ENCODE results near the gene RTN4IP1. TPM values are rescaled to one million over a fixed set of nuclear protein-coding genes. Genes with fewer than 3 reads are reported as not detected.

The RTN4IP1 gene
- total RNA-seq, 1 experiment from 2014 or later, result 19.2 TPM

DNA sequence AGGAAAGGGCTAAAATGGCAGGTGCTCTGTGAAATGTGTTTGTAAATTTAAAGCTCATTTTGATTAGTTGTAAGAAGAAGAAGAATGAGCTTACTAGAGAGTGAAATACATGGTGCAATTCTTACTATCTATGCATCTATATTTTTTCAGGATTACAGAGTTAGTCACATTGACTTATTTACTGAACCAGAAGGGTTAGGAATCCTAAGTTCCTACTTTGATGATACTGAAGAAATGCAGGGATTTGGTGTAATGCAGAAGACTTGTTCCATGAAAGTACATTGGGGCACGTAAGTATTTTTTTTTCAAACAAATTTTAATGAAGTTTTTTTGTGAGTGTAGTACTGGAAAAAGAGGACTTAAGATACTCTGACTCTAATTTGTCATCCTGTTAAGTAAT, 99.3 kb downstream of the RTN4IP1 start (continued):
- TF ChIP-seq, protein P1, sequence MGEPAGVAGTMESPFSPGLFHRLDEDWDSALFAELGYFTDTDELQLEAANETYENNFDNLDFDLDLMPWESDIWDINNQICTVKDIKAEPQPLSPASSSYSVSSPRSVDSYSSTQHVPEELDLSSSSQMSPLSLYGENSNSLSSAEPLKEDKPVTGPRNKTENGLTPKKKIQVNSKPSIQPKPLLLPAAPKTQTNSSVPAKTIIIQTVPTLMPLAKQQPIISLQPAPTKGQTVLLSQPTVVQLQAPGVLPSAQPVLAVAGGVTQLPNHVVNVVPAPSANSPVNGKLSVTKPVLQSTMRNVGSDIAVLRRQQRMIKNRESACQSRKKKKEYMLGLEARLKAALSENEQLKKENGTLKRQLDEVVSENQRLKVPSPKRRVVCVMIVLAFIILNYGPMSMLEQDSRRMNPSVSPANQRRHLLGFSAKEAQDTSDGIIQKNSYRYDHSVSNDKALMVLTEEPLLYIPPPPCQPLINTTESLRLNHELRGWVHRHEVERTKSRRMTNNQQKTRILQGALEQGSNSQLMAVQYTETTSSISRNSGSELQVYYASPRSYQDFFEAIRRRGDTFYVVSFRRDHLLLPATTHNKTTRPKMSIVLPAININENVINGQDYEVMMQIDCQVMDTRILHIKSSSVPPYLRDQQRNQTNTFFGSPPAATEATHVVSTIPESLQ (CRISPR knock-in tag; IDR thresholded peaks at IDR 0.05), result no peak
- no peak for TF ChIP-seq ELF4 (CRISPR knock-in tag; IDR thresholded peaks at IDR 0.05; ENCODE audit: low read depth)

DNA sequence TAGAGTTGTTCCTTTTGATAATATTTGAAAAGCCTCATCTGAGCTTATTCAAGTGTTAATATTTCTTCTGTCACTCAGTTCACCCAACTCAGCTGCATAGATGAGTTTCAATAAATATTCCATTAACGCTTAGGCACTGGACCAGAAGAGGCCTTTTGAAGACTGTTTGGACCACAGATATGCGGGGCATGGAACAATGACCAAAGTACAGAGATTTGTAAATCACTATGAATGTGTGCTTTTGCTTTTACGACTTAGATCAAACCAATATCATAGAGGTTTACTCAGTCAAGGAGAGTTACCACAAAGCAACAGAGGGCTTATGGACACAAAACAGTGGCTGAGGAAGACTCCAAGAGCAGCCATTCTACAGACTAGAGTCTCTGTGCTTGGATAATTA, 99.9 kb downstream of the RTN4IP1 start:
- H3K9me3 Mint-ChIP-seq, result no peaks in the 10 kb centered on the region
- ATAC-seq, result no peak
- no peak overlapping the region for H3K27ac Mint-ChIP-seq
- peaks cover 13% of the 10 kb centered on the region for H3K4me1 Mint-ChIP-seq
- no peaks in the 10 kb centered on the region for H3K27me3 Mint-ChIP-seq (ENCODE audit: low read depth)
- TF ChIP-seq FOXP1 (CRISPR knock-in tag; IDR thresholded peaks at IDR 0.05; ENCODE audit: borderline replicate concordance), result no peak
- TF ChIP-seq TCF7 (CRISPR knock-in tag; IDR thresholded peaks at IDR 0.05; ENCODE audit: low read depth), result no peak
- no peak for TF ChIP-seq GTF2I (CRISPR knock-in tag; conservative IDR thresholded peaks at IDR 0.05)
- TF ChIP-seq CREM (CRISPR knock-in tag; IDR thresholded peaks at IDR 0.05), result no peak
- TF ChIP-seq, protein P2, sequence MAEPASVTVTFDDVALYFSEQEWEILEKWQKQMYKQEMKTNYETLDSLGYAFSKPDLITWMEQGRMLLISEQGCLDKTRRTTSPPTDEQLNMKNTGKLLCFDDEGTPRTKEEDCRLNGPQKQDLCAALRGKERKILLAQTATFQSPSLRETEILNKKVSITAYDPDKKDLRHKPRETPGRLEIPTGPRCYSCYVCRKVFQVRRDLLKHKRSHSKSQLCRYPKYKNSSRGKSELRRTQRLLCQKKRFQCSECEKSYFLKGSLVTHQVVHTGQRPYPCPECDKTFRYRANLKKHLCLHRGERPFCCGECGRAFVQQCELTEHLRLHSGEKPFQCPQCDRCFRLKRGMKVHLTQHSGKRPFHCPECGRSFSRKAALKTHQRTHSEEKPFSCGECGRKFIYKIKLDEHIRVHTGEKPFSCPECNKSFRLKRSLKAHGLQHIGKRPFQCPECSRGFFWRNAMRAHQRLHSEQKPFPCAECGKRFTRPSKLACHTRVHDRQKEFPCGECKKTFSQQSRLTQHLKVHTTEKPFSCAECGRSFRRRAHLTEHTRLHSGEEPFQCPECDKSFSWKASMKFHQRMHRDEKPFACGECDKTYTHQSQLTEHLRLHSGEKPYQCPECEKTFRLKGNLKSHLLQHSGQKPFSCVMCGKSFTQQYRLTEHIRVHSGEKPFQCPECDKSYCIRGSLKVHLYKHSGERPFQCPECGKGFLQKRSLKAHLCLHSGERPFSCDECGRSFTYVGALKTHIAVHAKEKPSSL (CRISPR knock-in tag; conservative IDR thresholded peaks at IDR 0.05), result no peak
- no peak for TF ChIP-seq ETV6 (CRISPR knock-in tag; IDR thresholded peaks at IDR 0.05)
- TF ChIP-seq FOXJ3 (CRISPR knock-in tag; IDR thresholded peaks at IDR 0.05; ENCODE audit: borderline replicate concordance), result no peak
- TF ChIP-seq JAZF1 (CRISPR knock-in tag; IDR thresholded peaks at IDR 0.05), result no peak
- no peak for TF ChIP-seq GRHL2 (CRISPR knock-in tag; IDR thresholded peaks at IDR 0.05; ENCODE audit: insufficient replicate concordance, severe bottlenecking)
- TF ChIP-seq FOXK1 (CRISPR knock-in tag; IDR thresholded peaks at IDR 0.05), result no peak
- TF ChIP-seq, protein P3, sequence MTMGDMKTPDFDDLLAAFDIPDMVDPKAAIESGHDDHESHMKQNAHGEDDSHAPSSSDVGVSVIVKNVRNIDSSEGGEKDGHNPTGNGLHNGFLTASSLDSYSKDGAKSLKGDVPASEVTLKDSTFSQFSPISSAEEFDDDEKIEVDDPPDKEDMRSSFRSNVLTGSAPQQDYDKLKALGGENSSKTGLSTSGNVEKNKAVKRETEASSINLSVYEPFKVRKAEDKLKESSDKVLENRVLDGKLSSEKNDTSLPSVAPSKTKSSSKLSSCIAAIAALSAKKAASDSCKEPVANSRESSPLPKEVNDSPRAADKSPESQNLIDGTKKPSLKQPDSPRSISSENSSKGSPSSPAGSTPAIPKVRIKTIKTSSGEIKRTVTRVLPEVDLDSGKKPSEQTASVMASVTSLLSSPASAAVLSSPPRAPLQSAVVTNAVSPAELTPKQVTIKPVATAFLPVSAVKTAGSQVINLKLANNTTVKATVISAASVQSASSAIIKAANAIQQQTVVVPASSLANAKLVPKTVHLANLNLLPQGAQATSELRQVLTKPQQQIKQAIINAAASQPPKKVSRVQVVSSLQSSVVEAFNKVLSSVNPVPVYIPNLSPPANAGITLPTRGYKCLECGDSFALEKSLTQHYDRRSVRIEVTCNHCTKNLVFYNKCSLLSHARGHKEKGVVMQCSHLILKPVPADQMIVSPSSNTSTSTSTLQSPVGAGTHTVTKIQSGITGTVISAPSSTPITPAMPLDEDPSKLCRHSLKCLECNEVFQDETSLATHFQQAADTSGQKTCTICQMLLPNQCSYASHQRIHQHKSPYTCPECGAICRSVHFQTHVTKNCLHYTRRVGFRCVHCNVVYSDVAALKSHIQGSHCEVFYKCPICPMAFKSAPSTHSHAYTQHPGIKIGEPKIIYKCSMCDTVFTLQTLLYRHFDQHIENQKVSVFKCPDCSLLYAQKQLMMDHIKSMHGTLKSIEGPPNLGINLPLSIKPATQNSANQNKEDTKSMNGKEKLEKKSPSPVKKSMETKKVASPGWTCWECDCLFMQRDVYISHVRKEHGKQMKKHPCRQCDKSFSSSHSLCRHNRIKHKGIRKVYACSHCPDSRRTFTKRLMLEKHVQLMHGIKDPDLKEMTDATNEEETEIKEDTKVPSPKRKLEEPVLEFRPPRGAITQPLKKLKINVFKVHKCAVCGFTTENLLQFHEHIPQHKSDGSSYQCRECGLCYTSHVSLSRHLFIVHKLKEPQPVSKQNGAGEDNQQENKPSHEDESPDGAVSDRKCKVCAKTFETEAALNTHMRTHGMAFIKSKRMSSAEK (CRISPR knock-in tag; IDR thresholded peaks at IDR 0.05; ENCODE audit: borderline replicate concordance), result no peak
- no peak overlapping the region for H3K4me3 Mint-ChIP-seq
- no peak for DNase-seq (ENCODE audit: low spot score)
- ChIA-PET POLR2A (interaction anchor here (0.6 kb wide), 1 partner anchor 764 kb away, joined by 3 read pairs; no protein-coding TSS in a partner anchor), CTCF (no interaction called here)
- no peaks in the 10 kb centered on the region for H3K36me3 Mint-ChIP-seq

DNA sequence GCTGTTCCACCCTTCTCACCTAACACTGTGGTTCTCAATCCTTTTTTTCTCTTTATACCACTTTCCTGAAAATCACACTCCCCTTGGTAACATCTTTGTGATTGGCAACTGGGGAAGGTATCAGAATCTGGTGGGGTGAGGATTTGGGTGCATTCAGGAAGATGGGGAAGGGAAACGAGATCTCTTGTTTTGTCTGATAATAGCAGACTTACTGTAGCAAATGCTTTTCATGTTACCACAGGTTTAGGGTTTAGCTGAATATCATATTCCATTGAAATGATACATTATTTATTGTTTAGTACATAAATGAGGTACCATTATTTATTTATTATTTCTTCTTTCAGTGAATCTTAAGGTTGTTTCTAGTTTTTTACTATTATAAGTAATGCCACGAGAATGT, 100.8 kb downstream of the RTN4IP1 start:
- no peak for ATAC-seq
- CTCF ChIA-PET, result no interaction called here
- TF ChIP-seq, protein P4, sequence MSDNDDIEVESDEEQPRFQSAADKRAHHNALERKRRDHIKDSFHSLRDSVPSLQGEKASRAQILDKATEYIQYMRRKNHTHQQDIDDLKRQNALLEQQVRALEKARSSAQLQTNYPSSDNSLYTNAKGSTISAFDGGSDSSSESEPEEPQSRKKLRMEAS (CRISPR knock-in tag; IDR thresholded peaks at IDR 0.05), result no peak
- no peak for TF ChIP-seq KAT7 (CRISPR knock-in tag; IDR thresholded peaks at IDR 0.05; ENCODE audit: borderline replicate concordance)
- TF ChIP-seq CREB1 (CRISPR knock-in tag; IDR thresholded peaks at IDR 0.05), result no peak
- Mint-ChIP-seq H3K4me3 (no peak overlapping the region), H3K9me3 (no peaks in the 10 kb centered on the region), H3K36me3 (no peaks in the 10 kb centered on the region), H3K27ac (peak overlapping the region; percentile 71; the same call in 1 of the 2 replicates), H3K4me1 (peaks cover 13% of the 10 kb centered on the region), H3K27me3 (ENCODE audit: low read depth) (no peaks in the 10 kb centered on the region)
- POLR2A ChIA-PET, result no interaction called here
- no peak for DNase-seq (ENCODE audit: low spot score)

Measured in WTC11 (cell line).